GM21723 (cell line): ENCODE data around the gene IL25.
"Not testable (repeated sequence)": the region's sequence is repeated elsewhere in the genome, so short reads cannot be mapped to it uniquely, and the experiment has no call there.

Source experiments
- ATAC-seq: cut with Tn5 transposase; IDR thresholded peaks from one replicate; pipeline ENCODE4 v1.9.1; 2021; ENCODE audit warnings: mild to moderate bottlenecking, moderate library complexity; ENCODE audit not compliant: unreplicated experiment

The IL25 gene

GRCh38 chr14:23371865-23372264 is 744 bp upstream of the IL25 start:
- ATAC-seq: no peak

- ATAC-seq: no peak
Measured at GRCh38 chr14:23373041-23373440, 432 bp downstream of the IL25 start.

GRCh38 chr14:23375527-23376251 is 3.1 kb downstream of the IL25 start:
- no peak for ATAC-seq

GRCh38 chr14:23376482-23377197 is 4.0 kb downstream of the IL25 start, which contains the start of gene CMTM5:
Gene CMTM5 (plus strand): TSS chr14:23377046. CDS start chr14:23377252, 206 bp downstream.
- no peak for ATAC-seq

GRCh38 chr14:23377198-23377550 is 4.6 kb downstream of the IL25 start:
- no peak for ATAC-seq

- ATAC-seq: no peak
Measured at GRCh38 chr14:23377573-23378563, 5.3 kb downstream of the IL25 start.

GRCh38 chr14:23378612-23379220 is 6.1 kb downstream of the IL25 start:
- ATAC-seq: no peak

- no peak for ATAC-seq
Measured at GRCh38 chr14:23379366-23380196, 7.0 kb downstream of the IL25 start.

GRCh38 chr14:23380197-23380914 is 7.7 kb downstream of the IL25 start:
- no peak for ATAC-seq

GRCh38 chr14:23380976-23381375 is 8.4 kb downstream of the IL25 start:
- ATAC-seq: no peak

GRCh38 chr14:23381871-23382270 is 9.3 kb downstream of the IL25 start:
- no peak for ATAC-seq

- no peak for ATAC-seq
Measured at GRCh38 chr14:23382276-23382675, 9.7 kb downstream of the IL25 start.

- no peak for ATAC-seq
Measured at GRCh38 chr14:23382731-23383440, 10.3 kb downstream of the IL25 start.

- ATAC-seq: no peak
Measured at GRCh38 chr14:23384364-23385080, 11.9 kb downstream of the IL25 start.

GRCh38 chr14:23385244-23385641 is 12.6 kb downstream of the IL25 start:
- no peak for ATAC-seq

GRCh38 chr14:23385642-23386265 is 13.1 kb downstream of the IL25 start:
- ATAC-seq: no peak

GRCh38 chr14:23386266-23386657 is 13.7 kb downstream of the IL25 start:
- ATAC-seq: not testable (repeated sequence)

- ATAC-seq: no peak
Measured at GRCh38 chr14:23386999-23387398, 14.4 kb downstream of the IL25 start.
